K562 (cell line): ENCODE results near the gene PYDC1. TPM values are rescaled to one million over a fixed set of nuclear protein-coding genes. Genes with fewer than 3 reads are reported as not detected.

Experiments
- ATF6 ChIP-seq: sonication (generic); formaldehyde crosslinking; IDR thresholded peaks from 2 replicates; pipeline ENCODE4 v1.4.0; 2020; ENCODE audit warnings: mild to moderate bottlenecking, missing genetic modification reagents
- BRCA1 ChIP-seq, 2 experiments: fragments of 450-650 bp in 1 of 2; sonication (generic) in 1 of 2; formaldehyde crosslinking in 1 of 2; IDR thresholded peaks; 2 replicates each; pipeline versions ENCODE4 v1.5.0 to v1.6.1; 2017 to 2020; ENCODE audit warnings: mild to moderate bottlenecking in 1 of 2, missing genetic modification reagents in 1 of 2
- BRD4 ChIP-seq: fragments of 200-600 bp; sonication (generic); IDR thresholded peaks from 2 replicates; pipeline ENCODE4 v1.6.1; 2017; ENCODE audit warnings: inconsistent platforms
- BRF1 ChIP-seq: IDR thresholded peaks from 3 replicates; pipeline ENCODE4 v1.6.1; 2011; ENCODE audit warnings: borderline replicate concordance, mild to moderate bottlenecking; ENCODE audit not compliant: insufficient read length; ENCODE audit errors: extremely low read depth
- CEBPZ ChIP-seq: fragments of 150-350 bp; IDR thresholded peaks from 2 replicates; pipeline ENCODE4 v1.6.1; 2014; ENCODE audit warnings: low read depth, mild to moderate bottlenecking, low read length, borderline replicate concordance
- CGGBP1 ChIP-seq: fragments of 250-450 bp; sonication (Bioruptor Pico); IDR thresholded peaks from 2 replicates; pipeline ENCODE4 v1.9.0; 2021; ENCODE audit warnings: mild to moderate bottlenecking
- GABPB1 ChIP-seq: sonication (generic); formaldehyde crosslinking; IDR thresholded peaks from 2 replicates; pipeline ENCODE4 v1.8.0; 2022; ENCODE audit warnings: mild to moderate bottlenecking, missing genetic modification reagents
- HOMEZ ChIP-seq: fragments of 250-450 bp; sonication (Bioruptor Pico); IDR thresholded peaks from 2 replicates; pipeline ENCODE4 v1.4.0; 2020; ENCODE audit warnings: mild to moderate bottlenecking, moderate library complexity
- HOXB6 ChIP-seq: fragments of 250-450 bp; sonication (Bioruptor Pico); IDR thresholded peaks from 2 replicates; pipeline ENCODE4 v1.5.1; 2022; ENCODE audit warnings: mild to moderate bottlenecking, borderline replicate concordance
- LEF1 ChIP-seq: fragments of 450-650 bp; IDR thresholded peaks from 2 replicates; pipeline ENCODE4 v1.6.1; 2016; ENCODE audit warnings: mild to moderate bottlenecking
- MAZ ChIP-seq, 2 experiments: fragments of 450-650 bp in 1 of 2; sonication (generic) in 1 of 2; formaldehyde crosslinking; IDR thresholded peaks in 1 of 2; conservative IDR thresholded peaks in 1 of 2; 2 replicates each; pipeline versions ENCODE4 v1.4.0 to v1.5.0; 2020; ENCODE audit warnings: mild to moderate bottlenecking in 1 of 2, missing genetic modification reagents in 1 of 2
- MEIS2 ChIP-seq: fragments of 450-650 bp; IDR thresholded peaks from 2 replicates; pipeline ENCODE4 v1.6.1; 2014; ENCODE audit warnings: mild to moderate bottlenecking; ENCODE audit not compliant: partially characterized antibody
- NEUROD1 ChIP-seq: fragments of 150-350 bp; IDR thresholded peaks from 2 replicates; pipeline ENCODE4 v1.6.1; 2014; ENCODE audit warnings: borderline replicate concordance, low read length, low read depth; ENCODE audit not compliant: partially characterized antibody
- TCF7L2 ChIP-seq: fragments of 150-350 bp; IDR thresholded peaks from 2 replicates; pipeline ENCODE4 v1.6.1; 2016; ENCODE audit warnings: low read depth, mild to moderate bottlenecking, low read length, moderate library complexity
- ZFP30 ChIP-seq: fragments of 250-450 bp; sonication (Bioruptor Pico); IDR thresholded peaks from 2 replicates; pipeline ENCODE4 v1.8.0; 2022; ENCODE audit warnings: moderate library complexity, mild to moderate bottlenecking, inconsistent platforms, borderline replicate concordance
- ZNF143 ChIP-seq: sonication (generic); formaldehyde crosslinking; IDR thresholded peaks from 2 replicates; pipeline ENCODE4 v1.9.0; 2022; ENCODE audit warnings: mild to moderate bottlenecking, missing genetic modification reagents
- ZNF24 ChIP-seq: fragments of 450-650 bp; IDR thresholded peaks from 2 replicates; pipeline ENCODE4 v1.6.1; 2016
- ZNF445 ChIP-seq: fragments of 250-450 bp; sonication (Bioruptor Pico); IDR thresholded peaks from 2 replicates; pipeline ENCODE4 v1.4.0; 2020; ENCODE audit warnings: low read depth, mild to moderate bottlenecking, moderate library complexity
- ZNF717 ChIP-seq: fragments of 250-450 bp; sonication (Bioruptor Pico); IDR thresholded peaks from 2 replicates; pipeline ENCODE4 v1.5.0; 2021
- polyA plus RNA-seq, 8 experiments: library from polyadenylated mRNA; depleted of rRNA in 4 of 8; stranded (reverse) in 5 of 8; unstranded in 3 of 8; fragments of >200 nt; fragmentation: Nextera tagmentation in 2 of 8; fragmentation: Illumina TruSeq in 1 of 8; extraction: Ambion mirVana in 2 of 8; extraction: Trizol in 1 of 8; gene quantifications; 2 replicates each; pipeline versions ENCODE4 v1.2.1 to v1.2.3, GENCODE V29; 2011 to 2014; ENCODE audit warnings: inconsistent platforms in 1 of 8, missing spikeins in 1 of 8
- total RNA-seq, 7 experiments: library from RNA; depleted of rRNA in 6 of 7; stranded (reverse); fragments of >200 nt in 6 of 7; fragmentation: Illumina TruSeq in 2 of 7; extraction: Trizol in 2 of 7; gene quantifications; 2 replicates each; pipeline versions ENCODE4 v1.2.1 to v1.2.3, GENCODE V29; 2011 to 2021; ENCODE audit warnings: low replicate concordance in 1 of 7

The PYDC1 gene
- total and polyA plus RNA-seq, 9 of the 15 experiments (the other 6 are each of a cell fraction or from before 2014, with no cell fraction given), result not detected

- TF ChIP-seq ATF6 (CRISPR knock-in tag), result 0 out of 2 replicates have a peak, but pooled peaks have one; percentile 3
- peak; percentile 93 for TF ChIP-seq NEUROD1
- TF ChIP-seq MAZ (CRISPR knock-in tag; conservative IDR thresholded peaks at IDR 0.05 in 1 of 2, IDR thresholded peaks at IDR 0.05 in 1 of 2), result peak; percentile 75 to 84
- no peak for TF ChIP-seq BRF1
- 0 out of 2 replicates have a peak, but pooled peaks have one; percentile 53 for TF ChIP-seq ZNF24
- no peak for TF ChIP-seq CEBPZ
- TF ChIP-seq HOXB6 (CRISPR knock-in tag), result 0 out of 2 replicates have a peak, but pooled peaks have one; percentile 70
- no peak for TF ChIP-seq ZNF717 (CRISPR knock-in tag)
- TF ChIP-seq BRCA1 (IDR thresholded peaks at IDR 0.05), result no peak
- no peak for TF ChIP-seq BRCA1 (CRISPR knock-in tag; IDR thresholded peaks at IDR 0.05)
- no peak for TF ChIP-seq HOMEZ (CRISPR knock-in tag)
- TF ChIP-seq BRD4, result peak; percentile 93
- TF ChIP-seq GABPB1, result peak; percentile 77; the same call in 1 of the 2 replicates
- TF ChIP-seq ZNF143 (CRISPR knock-in tag), result peak; percentile 54; the same call in 1 of the 2 replicates
- no peak for TF ChIP-seq ZFP30 (CRISPR knock-in tag)
- no peak for TF ChIP-seq MEIS2
- no peak for TF ChIP-seq LEF1
- TF ChIP-seq ZNF445 (CRISPR knock-in tag), result no peak
- TF ChIP-seq CGGBP1, result no peak; the same call in 1 of the 2 replicates
- TF ChIP-seq TCF7L2, result peak; percentile 98
Measured at GRCh38 chr16:31179747-31180459, 37.0 kb downstream of the PYDC1 start, which contains the start of gene FUS (continued).
